Embryonic facial prominence (tissue), 1 donor: ENCODE measurements around the gene SPTBN1.
"Not testable (repeated sequence)": the region's sequence is repeated elsewhere in the genome, so short reads cannot be mapped to it uniquely, and the experiment has no call there.

ENCODE experiments used
- DNase-seq: peaks from one replicate; pipeline ENCODE4 v3.0.0-alpha.2; 2016; ENCODE audit errors: extremely low spot score

The SPTBN1 gene

DNA sequence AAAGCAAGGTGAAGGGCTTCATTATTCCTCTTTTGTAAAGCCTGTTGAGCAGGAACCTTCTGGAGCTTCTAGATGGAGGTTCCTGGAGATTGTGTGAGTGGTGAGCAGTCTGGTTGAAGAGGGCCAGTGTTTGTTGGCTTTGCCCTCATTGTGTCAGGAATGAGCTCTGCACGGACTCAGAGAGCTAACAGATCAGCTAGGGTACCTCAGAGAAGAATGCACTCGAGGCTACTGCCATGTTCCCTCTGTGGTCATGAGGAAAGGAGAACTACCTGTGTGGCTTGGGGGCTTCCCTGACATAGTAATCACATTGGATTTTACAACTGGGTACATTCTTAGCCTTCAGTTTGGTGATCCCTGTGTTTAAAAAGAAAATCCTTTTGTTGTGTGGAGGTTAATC is 46.6 kb downstream of the SPTBN1 start:
- no peak for DNase-seq

DNA sequence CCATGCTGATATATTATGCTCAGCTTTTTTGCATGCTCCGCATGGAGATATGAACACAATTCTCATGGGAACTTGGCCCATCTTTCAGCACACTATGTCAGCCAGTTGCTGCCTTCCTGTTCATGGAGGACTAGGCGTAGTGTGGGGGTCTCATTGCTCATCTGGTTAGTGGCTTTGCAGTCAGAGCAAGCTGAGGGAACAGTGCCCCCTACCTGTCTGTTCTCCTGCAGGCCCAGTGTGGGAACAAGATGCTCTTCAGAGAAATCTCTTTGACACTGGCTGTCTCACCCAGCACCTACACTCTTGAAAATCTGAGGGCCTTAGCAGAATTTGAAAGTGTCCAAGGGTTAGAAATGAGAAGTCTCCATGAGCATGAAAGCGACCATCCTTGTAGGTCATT is 47.1 kb downstream of the SPTBN1 start:
- no peak for DNase-seq

DNA sequence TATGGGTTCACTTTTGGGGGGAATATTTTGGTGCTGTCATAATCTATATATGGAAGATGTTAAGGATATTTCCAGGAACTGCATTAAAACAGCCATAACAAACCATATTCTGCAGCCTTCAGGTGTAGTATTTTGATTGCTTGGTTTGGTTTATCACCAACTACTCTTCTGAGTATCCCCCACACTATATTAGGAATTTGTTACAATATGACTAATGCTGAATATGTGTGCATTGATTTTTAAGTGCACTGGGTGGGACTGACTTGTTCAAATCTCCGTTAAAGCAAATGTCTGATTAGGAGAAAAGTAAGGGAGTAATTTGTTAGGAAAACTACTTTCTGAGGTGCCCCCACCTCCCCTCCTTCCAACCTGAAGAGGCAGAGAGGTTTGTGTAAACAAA is 47.7 kb downstream of the SPTBN1 start:
- no peak for DNase-seq

DNA sequence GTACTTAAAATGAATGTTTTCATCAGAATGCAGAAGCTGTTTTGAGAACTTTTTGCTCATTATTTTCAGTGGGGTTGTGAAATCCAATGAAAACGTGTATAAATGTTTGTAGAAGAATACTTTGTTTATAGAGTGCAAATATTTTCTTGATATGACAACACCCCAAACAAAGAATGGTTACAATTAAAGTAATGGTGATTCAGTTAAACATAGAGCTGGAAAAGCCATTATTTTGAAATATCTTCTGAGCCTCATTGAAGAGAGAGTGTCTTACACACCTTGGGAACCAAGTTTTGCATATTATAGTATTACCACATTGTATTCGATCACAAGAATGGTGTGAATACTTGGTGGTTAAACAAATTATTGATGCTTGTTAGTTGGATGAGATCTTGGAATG is 48.7 kb downstream of the SPTBN1 start:
- no peak for DNase-seq

DNA sequence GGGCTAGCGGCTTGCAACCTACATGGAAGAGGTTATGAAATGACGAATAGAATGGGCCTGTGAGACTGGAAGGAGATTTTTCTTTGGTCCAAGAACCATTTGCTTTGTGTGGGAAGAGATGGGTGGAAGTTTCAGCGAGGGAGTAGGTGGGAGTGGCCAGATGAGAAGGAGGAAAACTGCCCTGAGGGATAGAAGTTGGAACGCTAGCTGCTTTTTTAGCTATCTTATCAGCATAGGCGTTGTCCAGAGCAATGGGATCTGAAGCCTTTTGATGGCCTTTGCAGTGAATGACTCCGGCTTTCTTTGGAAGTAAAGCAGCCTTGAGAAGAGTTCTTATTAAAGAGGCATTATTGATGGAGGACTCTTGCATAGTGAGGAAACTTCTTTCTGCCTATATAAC is 52.4 kb downstream of the SPTBN1 start:
- no peak for DNase-seq

DNA sequence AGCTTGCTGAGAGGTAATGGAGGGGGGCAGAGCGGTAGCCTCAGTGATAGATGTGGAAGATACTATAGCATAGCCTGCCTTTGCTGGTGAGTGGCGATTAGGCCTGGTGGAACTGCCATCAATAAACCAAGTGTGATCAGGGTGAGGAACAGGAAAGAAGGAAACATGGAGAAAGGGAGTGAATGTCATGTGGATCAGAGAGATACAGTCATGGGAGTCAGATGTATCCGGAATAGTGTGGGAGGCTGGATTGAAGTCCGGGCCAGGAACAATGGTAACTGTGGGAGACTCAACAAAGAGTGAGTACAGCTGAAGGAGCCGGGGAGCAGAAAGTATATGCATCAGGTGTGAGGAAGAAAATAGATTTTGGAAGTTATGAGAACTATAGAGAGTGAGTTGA is 52.9 kb downstream of the SPTBN1 start:
- not testable (repeated sequence) for DNase-seq

DNA sequence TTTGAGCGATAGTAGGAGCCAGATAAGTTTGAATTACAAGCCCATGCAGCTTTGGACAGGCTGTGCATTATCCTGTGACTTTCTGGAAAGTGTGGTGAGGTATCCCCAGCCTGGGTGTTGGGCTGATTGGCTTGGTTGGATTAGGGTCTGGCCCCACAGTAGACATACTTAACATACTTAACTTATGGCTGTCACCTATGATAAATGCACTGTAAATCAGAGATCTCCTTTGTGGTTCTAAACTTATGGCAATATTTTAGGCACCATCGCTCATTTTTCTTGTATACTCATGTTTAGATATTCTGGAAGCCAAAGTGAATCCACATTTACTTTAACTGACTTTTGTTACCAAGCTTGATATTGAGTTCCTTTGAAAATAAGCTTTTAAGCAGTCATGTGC is 54.8 kb downstream of the SPTBN1 start:
- DNase-seq: no peak

DNA sequence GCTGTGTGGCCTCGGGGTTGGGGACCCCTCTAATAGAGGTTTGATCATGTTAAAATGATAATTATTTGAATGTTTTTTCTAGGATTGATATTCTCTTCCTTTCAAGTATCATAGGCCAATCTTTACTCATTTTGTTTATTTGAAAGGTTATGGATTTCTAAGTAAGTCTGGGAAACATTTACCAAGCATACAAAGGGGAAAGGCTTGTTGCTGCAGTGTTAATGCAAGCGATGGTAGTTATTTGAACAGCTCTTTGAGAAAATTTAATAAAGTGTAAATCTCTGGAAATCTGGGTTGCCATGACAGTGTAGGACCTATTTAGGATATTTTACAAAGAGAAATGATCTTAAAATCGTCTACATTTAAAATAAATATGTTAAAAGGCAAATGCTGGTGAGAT is 56.1 kb downstream of the SPTBN1 start:
- no peak for DNase-seq

DNA sequence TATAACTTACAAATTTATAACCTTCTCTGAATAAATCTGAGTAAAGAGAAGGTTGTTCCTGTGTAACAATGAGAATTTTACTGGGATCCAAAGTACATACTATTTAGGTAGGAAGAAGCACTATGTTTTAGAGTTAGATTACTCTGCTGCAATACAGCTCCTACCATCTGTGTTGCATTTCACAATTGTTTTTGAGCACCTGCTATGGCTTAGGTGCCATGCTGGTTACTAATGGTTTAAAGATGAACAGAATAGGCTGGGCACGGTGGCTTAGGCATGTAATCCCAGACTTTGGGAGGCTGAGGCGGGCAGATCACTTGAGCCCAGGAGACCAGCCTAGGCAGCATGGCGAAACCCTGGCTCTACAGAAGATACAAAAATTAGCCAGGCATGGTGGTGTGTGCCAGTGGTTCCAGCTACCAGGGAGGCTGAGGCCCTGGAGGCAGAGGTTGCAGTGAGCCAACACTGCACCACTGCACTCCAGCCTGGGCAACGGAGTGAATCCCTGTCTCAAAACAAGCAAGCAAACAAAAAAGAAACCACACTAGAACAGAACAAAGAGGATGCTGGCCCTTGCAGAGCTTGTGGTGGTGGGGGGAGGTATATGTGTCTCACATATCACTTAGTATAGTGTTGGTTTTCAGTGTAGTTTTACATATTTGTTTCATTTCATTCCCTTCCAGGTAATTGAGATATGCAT is 56.7 kb downstream of the SPTBN1 start:
- no peak for DNase-seq

DNA sequence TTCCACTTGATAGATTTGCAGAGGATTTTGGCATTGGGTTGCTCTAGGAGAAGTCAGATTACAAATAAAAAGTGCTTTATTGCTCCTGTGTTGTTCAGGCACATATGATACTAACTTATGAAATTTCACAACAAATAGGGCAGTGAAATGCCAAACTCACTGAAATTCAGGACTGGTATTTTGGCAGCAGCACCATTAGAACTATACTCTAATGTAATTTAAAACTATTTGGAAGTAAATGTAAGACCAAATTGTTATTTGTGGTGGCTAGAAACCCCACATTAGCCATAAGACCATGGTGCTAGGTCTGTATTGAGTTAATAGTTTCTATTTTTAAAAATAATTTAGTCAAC is 57.2 kb downstream of the SPTBN1 start:
- no peak for DNase-seq

DNA sequence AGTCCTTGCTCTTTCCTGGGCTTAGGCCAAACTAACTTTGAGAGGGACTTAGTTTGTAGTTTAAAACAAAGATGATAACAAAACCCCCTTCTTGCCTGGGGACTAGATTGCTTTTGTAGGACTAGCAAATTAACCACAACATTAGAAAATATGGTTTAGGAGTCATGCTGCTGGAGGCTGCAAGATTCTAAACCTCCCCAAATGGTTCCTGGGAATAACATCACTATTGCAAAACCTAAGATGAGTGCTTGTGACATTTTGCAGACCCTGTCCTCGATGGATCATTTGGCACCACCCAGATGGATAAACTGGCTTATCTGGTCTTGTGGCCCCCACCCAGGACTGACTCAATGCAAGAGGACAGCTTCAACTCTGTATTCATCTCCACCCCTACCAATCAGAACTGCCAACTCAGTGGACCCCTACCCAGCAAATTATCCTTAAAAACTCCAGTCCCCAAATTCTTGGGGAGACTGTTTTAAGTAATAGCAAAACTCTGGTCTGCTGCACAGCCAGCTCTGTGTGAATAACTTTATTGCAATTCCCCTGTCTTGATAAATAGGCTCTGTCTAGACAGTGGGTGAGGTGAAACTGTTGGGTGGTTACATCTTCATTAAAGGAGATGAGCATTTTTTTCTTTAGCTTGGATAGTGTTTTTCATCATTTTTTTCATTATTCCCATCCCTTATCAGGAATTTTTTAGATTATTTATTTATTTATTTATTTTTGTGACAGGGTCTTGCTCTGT is 58.9 kb downstream of the SPTBN1 start:
- no peak for DNase-seq

DNA sequence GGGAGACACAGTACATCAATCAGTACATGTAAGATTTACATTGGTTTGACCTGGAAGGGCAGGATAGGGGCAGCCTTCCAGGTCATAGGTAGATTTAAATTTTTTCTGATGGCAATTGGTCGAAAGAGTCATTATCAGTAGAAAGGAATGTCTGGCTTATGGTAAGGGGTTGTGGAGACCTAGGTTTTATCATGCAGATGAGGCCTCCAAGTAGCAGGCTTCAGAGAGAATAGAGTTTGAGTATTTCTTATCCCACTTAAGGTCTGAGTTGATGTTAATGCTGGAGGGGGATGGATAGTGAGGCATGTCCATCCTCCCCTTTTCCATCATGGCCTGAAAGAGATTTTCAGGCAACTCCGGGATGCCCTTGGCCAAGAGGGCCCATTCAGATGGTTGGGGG is 60.7 kb downstream of the SPTBN1 start:
- no peak for DNase-seq

DNA sequence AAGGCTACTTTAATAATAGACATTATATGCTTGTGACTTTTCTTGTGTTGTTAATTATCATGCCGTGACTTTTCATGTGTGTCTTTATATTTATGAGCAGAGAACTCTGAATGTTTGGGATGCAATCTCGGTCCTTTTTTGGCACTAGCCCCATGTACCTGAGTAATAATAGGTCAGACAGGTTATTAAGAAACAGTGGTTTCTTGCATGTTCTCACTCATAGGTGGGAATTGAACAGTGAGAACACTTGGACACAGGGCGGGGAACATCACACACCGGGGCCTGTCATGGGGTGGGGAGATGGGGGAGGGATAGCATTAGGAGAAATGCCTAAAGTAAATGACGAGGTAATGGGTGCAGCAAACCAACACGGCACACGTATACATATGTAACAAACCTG is 61.9 kb downstream of the SPTBN1 start:
- DNase-seq: not testable (repeated sequence)

DNA sequence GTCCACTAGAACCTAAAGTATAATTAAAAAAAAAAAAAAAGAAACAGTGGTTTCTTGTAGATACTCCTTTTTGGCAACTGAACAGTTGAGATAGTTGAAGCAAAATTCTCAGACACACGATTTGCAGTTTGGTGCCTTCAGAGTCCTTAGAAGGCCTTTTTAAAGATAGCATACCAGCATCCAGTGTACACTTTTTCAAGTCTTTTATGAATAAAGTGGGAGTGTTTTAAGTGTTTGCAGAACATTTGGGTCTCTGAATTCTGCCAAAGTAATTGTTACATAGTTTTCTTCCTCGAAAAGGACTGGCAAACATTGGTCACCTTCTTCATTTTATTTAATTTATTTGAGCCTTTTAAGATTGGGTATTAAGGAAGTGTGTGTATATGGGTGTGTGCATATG is 62.3 kb downstream of the SPTBN1 start:
- DNase-seq: no peak

DNA sequence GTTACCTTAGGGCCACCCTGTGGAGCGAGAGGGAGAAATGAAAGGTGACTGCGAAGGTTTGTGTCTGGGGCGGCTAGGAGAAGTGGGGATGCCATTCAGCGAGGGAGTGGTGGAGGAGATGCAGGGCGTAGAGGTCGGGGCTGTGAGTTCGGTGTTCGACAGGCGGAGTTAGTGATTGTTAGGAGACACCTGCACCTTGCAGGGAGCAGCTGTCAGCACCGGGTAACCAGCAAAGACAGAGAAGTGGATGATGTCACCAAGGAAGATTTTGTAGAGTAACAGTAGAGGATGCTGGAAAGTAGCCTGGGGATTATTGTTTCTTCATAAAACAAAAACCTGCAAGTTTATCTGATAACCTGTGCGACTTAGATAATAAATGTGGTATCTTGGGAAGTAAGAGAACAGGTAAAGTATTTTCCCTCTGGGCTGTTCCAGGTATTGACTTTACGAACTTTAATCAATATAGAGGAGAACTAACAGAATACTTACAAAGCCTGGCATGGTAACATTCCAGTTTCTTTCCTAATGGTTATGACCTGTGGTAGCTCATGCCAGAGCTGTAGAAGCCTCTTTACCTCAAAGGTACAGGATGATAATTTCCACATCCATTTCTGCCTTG is 63.8 kb downstream of the SPTBN1 start:
- no peak for DNase-seq

DNA sequence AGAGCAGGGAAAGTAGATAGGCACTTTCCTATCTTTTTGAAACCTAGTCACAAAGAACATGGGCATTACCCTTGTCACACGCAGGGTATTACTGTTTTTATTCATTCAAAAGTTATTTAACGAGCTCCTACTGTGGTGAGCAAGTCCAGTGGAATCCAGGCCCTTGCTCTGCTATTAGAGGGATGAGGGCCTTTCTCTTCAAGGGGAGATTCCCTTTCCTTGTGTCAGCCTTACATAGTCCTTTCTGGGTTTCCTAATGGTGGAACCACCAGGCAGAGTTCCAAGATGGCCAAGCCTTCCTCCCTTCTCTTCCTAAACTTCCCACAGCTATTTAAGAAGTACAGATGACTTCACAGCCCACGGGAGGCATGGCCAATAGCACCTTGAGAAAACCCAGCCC is 64.6 kb downstream of the SPTBN1 start:
- no peak for DNase-seq

DNA sequence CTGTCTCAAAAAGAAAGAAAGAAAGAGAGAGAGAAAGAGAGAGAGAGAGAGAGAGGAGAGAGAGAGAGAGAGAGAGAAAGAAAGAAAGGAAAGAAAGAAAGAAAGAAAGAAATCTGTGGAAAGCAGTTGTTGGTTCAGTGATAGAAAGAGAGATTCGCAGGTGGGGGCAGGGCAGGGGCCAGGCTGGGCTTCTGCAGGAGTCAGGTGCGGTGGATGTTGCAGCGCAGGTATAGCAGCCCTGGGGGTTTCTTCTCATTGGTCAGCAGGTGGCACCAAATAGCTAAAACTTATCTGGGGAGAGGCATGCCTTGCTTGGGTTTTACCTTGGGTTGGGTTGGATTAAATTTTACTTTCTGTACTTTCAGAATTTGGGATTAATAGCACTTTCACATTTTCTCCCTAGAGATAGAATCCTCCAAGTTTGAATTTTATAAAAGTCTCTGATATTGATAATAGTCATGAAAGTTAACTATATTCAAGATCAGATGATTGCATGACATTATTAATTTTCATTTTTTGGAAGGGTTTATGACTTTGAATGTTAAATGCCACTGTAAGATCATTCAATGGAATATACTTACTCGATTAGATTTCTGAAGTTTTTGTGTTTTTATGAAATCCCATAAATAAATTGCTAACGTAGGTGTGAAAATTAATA is 66.6 kb downstream of the SPTBN1 start:
- no peak for DNase-seq

DNA sequence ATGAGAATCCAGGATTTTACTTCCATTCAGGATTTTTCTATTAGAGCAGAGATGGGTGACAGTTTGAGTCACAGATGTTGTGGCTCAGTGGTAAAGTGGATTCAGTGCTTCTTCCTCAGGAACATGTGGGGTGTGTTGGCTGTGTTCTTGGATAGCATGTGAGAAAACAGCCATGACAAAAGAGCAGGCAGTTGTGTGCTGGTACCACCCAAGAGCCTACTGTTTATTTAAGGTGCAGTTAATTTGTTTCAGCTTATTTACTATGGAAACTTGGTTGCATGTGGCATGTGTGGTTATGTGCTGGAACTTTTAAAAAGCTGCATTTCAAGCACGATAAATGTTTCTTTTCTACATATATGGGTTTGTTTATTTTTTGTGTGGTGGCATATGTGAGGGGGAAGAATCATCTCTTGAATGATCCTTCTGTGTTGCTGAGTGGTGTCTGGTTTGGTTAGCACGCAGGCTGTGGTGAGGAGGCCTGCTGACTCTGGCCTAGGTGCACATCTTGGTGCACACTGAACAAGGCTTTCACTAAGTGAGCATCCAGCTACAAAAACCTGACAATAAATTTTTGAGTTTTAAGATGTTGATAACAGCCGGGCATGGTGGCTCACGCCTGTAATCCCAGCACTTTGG is 67.3 kb downstream of the SPTBN1 start:
- DNase-seq: no peak

DNA sequence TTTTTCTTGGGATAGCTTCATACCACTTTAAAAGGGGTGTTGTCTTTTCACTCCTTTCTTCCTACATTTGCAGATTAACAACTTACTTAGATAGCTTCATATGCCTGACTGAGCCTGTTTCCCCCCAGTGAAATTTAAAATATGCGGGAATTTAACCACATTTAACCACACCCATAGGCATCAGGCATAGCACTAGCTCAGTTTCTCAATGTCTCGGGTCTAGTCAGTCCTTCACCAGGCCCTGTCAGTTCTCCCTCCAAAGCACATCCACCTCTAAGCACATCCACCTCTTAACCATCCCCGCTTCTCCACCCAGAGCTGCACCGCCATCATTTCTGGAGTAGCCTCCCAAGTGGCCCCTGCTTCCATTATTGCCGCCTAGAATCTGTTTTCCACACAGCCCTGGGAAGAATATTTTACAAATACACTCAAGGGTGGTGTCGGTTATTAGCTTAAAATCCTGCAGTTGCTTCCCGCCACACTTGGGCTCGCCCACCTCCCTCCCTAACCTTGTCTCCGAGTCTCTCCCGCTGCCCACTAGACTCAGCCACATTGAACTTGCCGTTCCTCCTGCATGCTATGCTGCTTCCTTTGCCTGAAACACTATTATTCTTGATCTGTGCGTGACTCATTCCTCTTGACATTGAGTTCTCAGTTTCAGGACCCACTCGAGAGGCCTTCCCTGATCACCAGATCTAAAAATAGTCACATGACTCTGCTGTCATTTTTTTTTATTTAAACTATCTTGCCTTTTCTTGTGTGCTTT is 68.3 kb downstream of the SPTBN1 start:
- no peak for DNase-seq

DNA sequence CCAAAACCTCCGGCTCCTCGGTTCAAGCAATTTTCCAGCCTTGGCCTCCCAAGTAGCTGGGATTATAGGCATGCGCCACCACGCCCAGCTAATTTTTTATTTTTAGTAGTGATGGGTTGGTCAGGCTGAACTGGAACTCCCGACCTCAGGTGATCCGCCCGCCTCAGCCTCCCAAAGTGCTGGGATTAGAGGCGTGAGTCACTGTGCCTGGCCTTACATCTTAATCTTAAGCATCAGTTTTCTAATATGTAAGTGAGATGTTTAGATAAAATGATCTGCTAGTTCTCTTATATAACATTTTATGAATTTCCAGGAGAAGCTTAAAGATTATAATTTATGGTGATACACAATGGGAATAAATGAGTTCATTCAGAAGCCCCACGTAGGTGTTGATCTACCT is 69.2 kb downstream of the SPTBN1 start:
- no peak for DNase-seq

DNA sequence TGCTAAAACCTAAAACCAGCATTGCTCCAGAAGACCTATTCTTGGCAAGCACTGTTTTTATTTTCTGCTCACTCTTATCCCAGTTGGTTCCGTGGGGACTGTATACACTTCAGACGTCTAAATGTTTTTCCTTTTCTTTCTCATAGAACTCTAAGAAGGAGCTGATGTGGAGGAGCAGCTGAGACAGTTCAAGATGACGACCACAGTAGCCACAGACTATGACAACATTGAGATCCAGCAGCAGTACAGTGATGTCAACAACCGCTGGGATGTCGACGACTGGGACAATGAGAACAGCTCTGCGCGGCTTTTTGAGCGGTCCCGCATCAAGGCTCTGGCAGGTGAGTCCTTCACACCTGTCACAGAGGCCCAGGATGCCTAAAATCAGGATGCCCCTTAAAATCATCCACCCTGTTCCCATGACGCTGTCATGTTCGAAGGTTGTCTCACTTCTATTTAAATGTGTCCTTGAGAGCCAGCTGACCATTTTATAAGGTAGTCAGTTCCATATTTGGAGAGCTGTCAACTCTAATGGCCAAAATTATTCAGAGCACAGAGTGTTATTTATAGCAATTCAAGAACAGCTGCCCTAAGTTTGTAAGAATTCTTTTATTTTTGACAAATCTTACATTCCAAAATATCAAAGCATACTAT is 70.2 kb downstream of the SPTBN1 start:
- DNase-seq: no peak
